HAP-1 (cell line): ENCODE measurements around the gene IGFBP2.
"Not testable (repeated sequence)": the region's sequence is repeated elsewhere in the genome, so short reads cannot be mapped to it uniquely, and the experiment has no call there.

Experiments
- DNase-seq, 2 experiments: peaks; one replicate each; pipeline ENCODE4 v3.0.0-alpha.2; 2016 to 2020; ENCODE audit warnings: low spot score in 2 of 2
- H3K27me3 ChIP-seq: fragments of 250-450 bp; sonication (Bioruptor Pico); 2 replicates; pipeline ENCODE4 v1.5.1; 2020; ENCODE audit warnings: low read depth, mild to moderate bottlenecking, moderate library complexity
- H3K36me3 ChIP-seq: fragments of 250-450 bp; sonication (Bioruptor Pico); replicated peaks from 2 replicates; pipeline ENCODE4 v1.5.1; 2020; ENCODE audit warnings: mild to moderate bottlenecking
- H3K4me1 ChIP-seq: fragments of 250-450 bp; sonication (Bioruptor Pico); 2 replicates; pipeline ENCODE4 v1.5.1; 2020; ENCODE audit warnings: mild to moderate bottlenecking
- H3K4me3 ChIP-seq: fragments of 250-450 bp; sonication (Bioruptor Pico); 2 replicates; pipeline ENCODE4 v1.5.1; 2020; ENCODE audit warnings: mild to moderate bottlenecking, moderate library complexity
- H3K9me3 ChIP-seq: fragments of 250-450 bp; sonication (Bioruptor Pico); 2 replicates; pipeline ENCODE4 v1.5.1; 2020; ENCODE audit warnings: mild to moderate bottlenecking, moderate library complexity
- in situ Hi-C: fragments of 300-500 bp; cut with MboI; formaldehyde crosslinking; loops from 3 replicates; pipeline ENCODE4 v1.14.3; 2020; ENCODE audit warnings: low sequenced_read_pairs, inconsistent platforms, mixed read lengths

The IGFBP2 gene, protein sequence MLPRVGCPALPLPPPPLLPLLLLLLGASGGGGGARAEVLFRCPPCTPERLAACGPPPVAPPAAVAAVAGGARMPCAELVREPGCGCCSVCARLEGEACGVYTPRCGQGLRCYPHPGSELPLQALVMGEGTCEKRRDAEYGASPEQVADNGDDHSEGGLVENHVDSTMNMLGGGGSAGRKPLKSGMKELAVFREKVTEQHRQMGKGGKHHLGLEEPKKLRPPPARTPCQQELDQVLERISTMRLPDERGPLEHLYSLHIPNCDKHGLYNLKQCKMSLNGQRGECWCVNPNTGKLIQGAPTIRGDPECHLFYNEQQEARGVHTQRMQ

DNA sequence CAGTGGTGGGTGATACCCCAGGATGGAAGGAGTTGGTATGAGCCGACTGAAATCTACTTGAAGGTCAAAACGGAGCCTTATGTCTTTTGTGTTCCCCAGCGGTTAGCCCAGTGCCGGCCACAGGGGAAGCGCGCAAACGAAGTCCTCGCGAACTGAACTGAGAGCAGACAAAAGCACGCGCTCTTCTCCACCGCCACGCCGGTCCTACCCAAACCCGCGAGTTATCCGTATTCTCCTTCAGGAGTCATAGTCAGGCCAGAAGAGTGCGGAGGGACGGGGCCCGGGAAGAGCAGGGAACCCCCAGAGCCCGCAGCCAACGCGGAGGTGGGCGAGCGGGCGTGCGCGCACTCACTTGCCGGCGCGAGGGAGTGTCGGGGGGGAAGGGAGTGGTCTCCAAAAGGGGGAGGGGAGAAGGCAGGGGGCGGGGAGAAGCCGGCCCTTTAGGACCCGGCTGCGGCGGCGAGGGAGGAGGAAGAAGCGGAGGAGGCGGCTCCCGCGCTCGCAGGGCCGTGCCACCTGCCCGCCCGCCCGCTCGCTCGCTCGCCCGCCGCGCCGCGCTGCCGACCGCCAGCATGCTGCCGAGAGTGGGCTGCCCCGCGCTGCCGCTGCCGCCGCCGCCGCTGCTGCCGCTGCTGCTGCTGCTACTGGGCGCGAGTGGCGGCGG lies at the start of gene IGFBP2:
IGFBP2 (plus strand) TSS at position 469 of the 664 bp plus-strand sequence; CDS start at position 573, 104 bp downstream.
- Histone ChIP-seq H3K4me1 (peaks cover 20% of the 10 kb centered on the region), H3K9me3 (no peaks in the 10 kb centered on the region), H3K36me3 (peaks cover 9% of the 10 kb centered on the region), H3K27me3 (no peaks in the 10 kb centered on the region), H3K4me3 (peak within 1 kb of the TSS; percentile 86)
- DNase-seq, result peak; percentile 84 to 91
- in situ Hi-C loops, result no loop called here

DNA sequence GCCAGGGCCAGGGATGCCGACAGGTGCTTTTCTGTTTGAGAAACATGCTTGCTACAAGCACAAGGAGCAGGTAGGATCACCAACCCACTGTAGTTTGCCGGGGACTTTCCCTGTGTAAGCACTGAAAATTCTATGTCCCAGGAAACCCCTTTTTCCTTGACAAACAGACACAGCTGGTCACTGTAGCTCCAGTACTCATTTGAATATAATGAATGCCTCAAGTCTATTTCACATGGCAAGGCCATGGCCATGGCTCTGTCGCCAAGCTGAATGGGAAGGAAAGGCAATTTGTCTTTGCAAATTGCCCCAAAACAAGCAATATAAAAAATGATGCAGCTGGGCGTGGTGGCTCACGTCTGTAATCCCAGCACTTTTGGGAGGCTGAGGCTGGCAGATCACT lies 49.6 kb upstream of the IGFBP2 start:
- in situ Hi-C loops, result no loop called here
- Histone ChIP-seq H3K36me3 (no peaks in the 10 kb centered on the region), H3K9me3 (no peaks in the 10 kb centered on the region; the same call in 1 of the 2 replicates), H3K27me3 (peaks cover 6% of the 10 kb centered on the region), H3K4me1 (no peaks in the 10 kb centered on the region), H3K4me3 (no peak overlapping the region)
- DNase-seq, result no peak

DNA sequence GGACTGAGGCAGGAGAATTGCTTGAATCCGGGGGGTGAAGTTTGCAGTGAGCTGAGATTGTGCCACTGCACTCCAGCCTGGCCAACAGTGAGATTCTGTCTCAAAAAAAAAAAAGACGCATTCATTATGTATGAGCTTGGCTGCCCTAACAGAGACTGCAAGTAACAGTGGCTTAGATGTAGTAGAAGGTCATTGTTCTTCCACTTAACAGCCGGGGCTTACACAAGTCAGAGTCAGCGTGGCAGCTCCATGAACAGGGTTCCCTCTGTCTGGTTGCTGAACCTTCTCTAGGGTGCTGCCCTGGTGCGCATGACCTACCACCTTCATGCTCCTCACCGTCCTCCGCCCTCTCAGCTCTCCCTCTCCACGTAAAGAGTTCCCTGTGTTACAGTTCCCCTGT lies 49.1 kb upstream of the IGFBP2 start:
- in situ Hi-C loops, result no loop called here

DNA sequence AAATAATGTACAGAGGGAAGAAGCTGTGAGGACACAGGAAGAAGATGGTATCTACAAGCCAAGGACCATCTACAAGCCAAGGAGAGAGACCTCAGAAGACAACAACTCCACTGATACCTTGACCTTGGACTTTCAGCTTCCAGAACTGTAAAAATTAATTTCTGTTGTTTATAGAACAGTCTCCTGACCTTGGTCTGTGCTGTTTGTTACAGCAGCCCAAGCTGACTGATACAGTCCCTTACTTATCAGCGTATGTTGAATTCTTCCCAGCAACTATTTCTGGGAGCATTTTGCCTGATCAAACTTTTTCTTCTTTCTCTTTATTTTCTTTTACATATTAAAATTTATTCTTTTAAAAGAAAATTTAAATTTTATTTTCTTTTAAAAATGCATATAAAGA lies 47.8 kb upstream of the IGFBP2 start:
- H3K9me3 ChIP-seq, result no peaks in the 10 kb centered on the region; the same call in 1 of the 2 replicates
- no peaks in the 10 kb centered on the region for H3K4me1 ChIP-seq
- H3K36me3 ChIP-seq, result no peaks in the 10 kb centered on the region
- DNase-seq, result no peak
- in situ Hi-C loops, result no loop called here
- H3K27me3 ChIP-seq, result peaks cover 3% of the 10 kb centered on the region
- no peak overlapping the region for H3K4me3 ChIP-seq

More for the DNA sequence above, 49.1 kb upstream of the IGFBP2 start:
- peaks cover 6% of the 10 kb centered on the region for H3K27me3 ChIP-seq
- H3K4me1 ChIP-seq, result no peaks in the 10 kb centered on the region
- no peak for DNase-seq
- no peak overlapping the region for H3K4me3 ChIP-seq
- H3K36me3 ChIP-seq, result no peaks in the 10 kb centered on the region
- H3K9me3 ChIP-seq, result no peaks in the 10 kb centered on the region; the same call in 1 of the 2 replicates

DNA sequence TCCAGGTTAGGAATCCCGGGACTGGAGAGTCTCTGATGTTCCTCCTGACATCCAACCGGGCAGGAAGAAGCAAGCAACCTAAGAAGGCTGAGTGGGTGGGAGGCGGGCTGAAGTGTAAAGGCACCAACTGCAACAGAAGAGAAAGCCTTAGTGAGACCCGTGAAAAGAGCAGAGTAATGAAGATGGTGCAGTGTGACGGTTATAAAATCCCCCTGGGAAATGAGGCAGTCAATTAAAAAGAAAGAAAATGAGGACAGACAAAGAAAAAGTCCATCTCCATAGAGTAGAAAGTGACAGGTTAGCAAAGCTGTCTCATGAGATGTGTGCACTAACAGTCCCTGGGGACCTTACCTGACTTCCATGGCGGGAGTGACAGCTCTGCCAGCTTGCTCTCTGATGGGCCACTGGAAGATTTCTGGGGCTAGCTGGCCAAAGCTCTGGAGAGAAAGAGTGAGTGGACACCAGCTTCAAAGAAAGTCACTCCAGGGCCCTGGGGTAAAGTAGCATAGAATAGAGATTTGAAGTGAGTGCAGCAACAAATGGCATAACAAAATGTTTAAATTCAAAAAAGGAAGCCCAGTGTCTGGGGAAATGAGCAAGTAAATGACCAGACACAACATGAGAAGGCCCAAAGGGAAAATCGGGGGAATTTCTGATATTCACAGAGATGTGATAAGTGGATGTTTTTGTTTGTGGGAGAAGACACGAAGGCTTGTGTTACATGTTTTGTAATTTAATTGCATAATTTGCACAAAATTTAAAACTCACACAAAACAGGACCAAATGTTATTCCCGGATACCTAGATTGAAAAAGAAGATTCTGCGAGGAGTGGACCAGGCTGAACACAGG lies 44.1 kb upstream of the IGFBP2 start:
- in situ Hi-C loops, result no loop called here

DNA sequence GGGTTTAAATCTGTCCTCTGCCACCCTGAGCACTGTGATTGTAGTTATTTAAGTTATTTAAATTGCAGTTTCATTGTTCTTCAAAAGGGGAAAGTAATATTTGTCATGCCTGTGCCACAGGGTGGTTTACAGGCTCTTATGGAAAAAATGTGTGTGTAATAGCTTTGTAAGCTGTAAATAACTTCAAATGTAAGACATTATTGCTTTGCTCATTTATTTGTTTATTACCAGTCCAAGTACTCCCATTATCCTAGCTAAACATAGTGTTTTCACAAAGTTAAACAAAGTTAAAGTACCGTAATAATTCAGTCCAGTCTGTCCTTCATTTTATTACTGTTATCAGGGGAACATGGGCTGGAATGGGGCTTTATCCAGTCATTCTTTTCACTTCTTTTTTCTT lies 43.4 kb upstream of the IGFBP2 start:
- H3K9me3 ChIP-seq, result no peaks in the 10 kb centered on the region; the same call in 1 of the 2 replicates
- DNase-seq, result no peak
- H3K36me3 ChIP-seq, result no peaks in the 10 kb centered on the region
- H3K4me3 ChIP-seq, result no peak overlapping the region
- H3K27me3 ChIP-seq, result no peaks in the 10 kb centered on the region
- H3K4me1 ChIP-seq, result no peaks in the 10 kb centered on the region
- in situ Hi-C loops, result no loop called here

More for the DNA sequence above, 44.1 kb upstream of the IGFBP2 start:
- Histone ChIP-seq H3K36me3 (no peaks in the 10 kb centered on the region), H3K4me1 (no peaks in the 10 kb centered on the region), H3K27me3 (no peaks in the 10 kb centered on the region), H3K9me3 (no peaks in the 10 kb centered on the region; the same call in 1 of the 2 replicates), H3K4me3 (no peak overlapping the region)
- no peak for DNase-seq

DNA sequence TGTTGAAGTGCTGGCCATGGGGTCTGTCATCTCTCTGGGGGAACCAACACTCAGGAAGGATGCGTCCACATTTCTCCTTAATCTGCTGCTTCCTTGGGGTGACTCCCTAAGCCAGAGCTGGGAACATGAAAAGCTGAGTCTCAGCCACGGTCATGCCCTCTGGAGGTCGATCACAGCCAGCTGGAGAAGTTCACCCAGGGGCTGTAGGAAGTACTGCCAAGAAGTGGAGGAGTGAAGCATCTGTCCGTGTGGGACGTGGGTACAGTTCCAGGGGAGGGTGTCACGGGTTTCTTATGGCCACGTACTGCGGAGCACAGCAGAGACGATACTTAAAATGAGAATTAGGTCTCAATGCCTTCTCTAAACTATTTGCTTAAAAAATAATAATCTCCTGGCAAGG lies 42.4 kb upstream of the IGFBP2 start:
- H3K4me3 ChIP-seq, result no peak overlapping the region
- H3K9me3 ChIP-seq, result no peaks in the 10 kb centered on the region
- H3K4me1 ChIP-seq, result no peaks in the 10 kb centered on the region
- in situ Hi-C loops, result no loop called here
- no peaks in the 10 kb centered on the region for H3K27me3 ChIP-seq
- DNase-seq, result no peak
- H3K36me3 ChIP-seq, result no peaks in the 10 kb centered on the region

DNA sequence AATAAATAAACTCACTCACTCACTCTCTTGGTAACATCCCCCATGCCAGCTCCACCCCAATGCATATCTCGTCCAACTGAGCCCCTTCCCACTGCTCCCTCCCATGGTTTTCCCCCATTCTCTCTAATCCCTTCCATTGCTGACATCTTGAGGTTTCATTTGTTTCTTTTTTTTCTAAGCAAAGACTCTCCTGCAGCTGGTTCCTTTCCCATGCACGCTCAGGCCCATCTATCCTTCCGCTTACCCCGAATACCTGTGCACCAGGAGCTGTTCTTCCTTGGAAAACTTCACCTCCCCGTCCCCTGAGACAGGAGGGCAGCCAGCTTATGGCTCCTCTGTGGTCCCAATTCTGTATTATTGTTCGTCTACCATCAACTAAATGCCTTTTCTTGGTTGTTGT lies 41.7 kb upstream of the IGFBP2 start:
- no peak for DNase-seq
- no peaks in the 10 kb centered on the region for H3K27me3 ChIP-seq
- no peak overlapping the region for H3K4me3 ChIP-seq
- in situ Hi-C loops, result no loop called here
- no peaks in the 10 kb centered on the region for H3K9me3 ChIP-seq
- H3K4me1 ChIP-seq, result no peaks in the 10 kb centered on the region
- no peaks in the 10 kb centered on the region for H3K36me3 ChIP-seq

DNA sequence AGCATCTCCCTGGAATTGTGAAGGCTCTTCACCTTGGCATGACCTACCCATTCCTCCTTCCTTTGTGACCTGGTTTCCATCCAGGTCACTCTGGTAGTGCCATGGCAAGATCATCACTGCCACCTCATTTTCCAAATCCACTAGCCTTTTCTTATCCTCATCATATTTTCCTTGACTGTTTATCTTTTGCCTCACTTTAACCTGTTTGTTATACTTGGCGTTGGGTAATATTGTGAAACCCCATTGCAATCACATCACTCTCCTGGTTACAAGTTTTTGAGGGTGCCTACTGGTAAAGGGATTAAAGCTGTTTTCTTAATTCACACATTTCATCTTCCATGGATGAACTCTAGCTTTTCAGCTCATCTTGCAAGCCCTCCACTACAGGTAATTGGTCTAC lies 39.1 kb upstream of the IGFBP2 start:
- Histone ChIP-seq H3K4me1 (no peaks in the 10 kb centered on the region), H3K9me3 (no peaks in the 10 kb centered on the region), H3K27me3 (no peaks in the 10 kb centered on the region), H3K36me3 (no peaks in the 10 kb centered on the region), H3K4me3 (no peak overlapping the region)
- in situ Hi-C loops, result no loop called here
- DNase-seq, result no peak

DNA sequence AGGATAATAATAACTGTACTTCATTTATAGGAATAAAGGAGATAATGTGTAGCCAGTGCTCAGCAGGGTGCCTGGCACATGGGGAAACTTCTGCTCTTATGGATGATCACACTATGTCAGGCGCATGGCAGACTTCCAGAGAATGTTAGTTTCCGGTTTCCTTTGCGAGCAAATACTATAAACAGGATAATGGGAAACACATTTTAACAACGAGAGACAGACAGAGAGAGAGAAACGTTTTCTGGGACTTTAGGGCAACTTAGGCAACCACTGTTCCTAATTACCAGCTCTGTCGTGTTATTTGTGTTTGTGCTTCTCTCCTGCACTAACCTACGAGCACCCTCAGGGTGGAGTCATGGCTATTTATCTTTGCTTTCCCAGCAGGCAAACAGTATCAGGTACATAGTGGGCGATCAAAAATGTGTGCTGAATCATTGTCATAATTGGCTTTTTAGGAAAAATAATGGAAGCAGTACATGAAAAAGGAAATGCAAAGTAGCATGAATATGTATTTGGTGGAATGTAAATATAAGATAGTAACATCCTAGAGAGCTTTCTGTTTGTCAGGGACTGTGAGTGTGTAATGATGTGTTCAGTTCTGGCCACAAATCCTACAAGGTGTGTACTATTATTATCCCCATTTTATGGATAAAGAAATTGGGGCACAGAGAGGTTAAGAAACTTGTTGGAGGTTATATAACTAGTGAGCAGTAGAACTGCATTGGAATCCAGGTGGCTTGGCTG lies 36.8 kb upstream of the IGFBP2 start:
- in situ Hi-C loops, result no loop called here
- DNase-seq, result no peak
- no peak overlapping the region for H3K4me3 ChIP-seq

DNA sequence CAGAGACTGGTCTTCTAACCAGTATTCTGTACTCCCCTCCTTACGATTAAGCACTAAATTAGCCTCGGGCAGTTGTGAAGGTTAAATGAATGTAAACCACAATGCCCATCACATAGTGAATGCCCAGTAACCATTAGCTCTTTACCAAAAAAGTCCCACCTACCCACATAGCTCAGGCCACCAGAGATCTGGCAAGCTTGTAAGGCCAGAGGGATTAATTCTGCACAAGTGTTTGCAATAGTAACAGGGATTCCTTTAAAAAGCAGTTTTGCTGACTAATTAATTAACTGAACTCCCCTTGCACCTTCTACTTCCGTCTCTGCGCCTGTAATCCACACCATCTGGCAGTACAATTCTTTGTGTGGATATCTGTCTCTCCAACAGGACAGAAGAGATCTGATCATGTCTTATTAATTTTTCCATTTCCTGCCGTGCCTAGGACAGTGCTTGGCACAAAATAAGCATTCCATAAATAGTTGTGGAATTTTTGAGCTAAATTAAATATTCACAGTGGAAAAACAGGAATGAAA lies 36.2 kb upstream of the IGFBP2 start:
- H3K36me3 ChIP-seq, result no peaks in the 10 kb centered on the region
- peak in 1 of 2 experiments; percentile 15 for DNase-seq
- no peaks in the 10 kb centered on the region for H3K27me3 ChIP-seq
- no peak overlapping the region for H3K4me3 ChIP-seq
- no peaks in the 10 kb centered on the region for H3K9me3 ChIP-seq
- in situ Hi-C loops, result no loop called here
- H3K4me1 ChIP-seq, result no peaks in the 10 kb centered on the region

More for the DNA sequence above, 36.8 kb upstream of the IGFBP2 start:
- Histone ChIP-seq H3K36me3 (no peaks in the 10 kb centered on the region), H3K4me1 (no peaks in the 10 kb centered on the region), H3K9me3 (no peaks in the 10 kb centered on the region), H3K27me3 (no peaks in the 10 kb centered on the region)

DNA sequence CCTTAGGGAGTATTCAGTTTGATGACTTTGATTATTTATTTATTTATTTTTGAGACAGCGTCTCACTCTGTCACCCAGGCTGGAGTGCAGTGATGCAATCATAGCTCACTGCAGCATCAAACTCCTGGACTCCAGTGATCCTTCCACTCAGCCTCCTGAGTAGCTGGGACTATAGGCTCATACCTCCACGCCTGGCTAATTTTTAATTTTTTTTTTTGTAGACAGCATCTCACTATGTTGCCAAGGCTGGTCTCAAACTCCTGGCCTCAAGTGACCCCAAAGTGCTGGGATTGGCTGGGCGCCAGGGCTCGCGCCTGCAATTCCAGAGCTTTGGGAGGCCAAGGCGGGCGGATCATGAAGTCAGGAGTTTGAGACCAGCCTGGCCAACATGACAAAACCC lies 35.4 kb upstream of the IGFBP2 start:
- H3K9me3 ChIP-seq, H3K27me3 ChIP-seq, DNase-seq, H3K4me1 ChIP-seq, H3K4me3 ChIP-seq, H3K36me3 ChIP-seq, in situ Hi-C loops: not testable (repeated sequence)
